GM23338 (cell line): ENCODE data around the gene CDYL. TPM values are rescaled to one million over a fixed set of nuclear protein-coding genes. Genes with fewer than 3 reads are reported as not detected.

ENCODE experiments used
- ATAC-seq: fragments of 200-7000 bp; cut with Tn5 transposase; 3 replicates; pipeline ENCODE4 v1.9.1; 2020
- DNase-seq: peaks from one replicate; pipeline ENCODE4 v3.0.0-alpha.2; 2015; ENCODE audit warnings: low spot score
- H2AFZ ChIP-seq: fragments of 200-600 bp; sonication (generic); 2 replicates; pipeline ENCODE4 v1.8.0; 2016; ENCODE audit warnings: antibody characterized with exemption, mild to moderate bottlenecking, moderate library complexity
- H3F3A ChIP-seq: fragments of 200-600 bp; sonication (generic); replicated peaks from 2 replicates; pipeline ENCODE4 v1.8.0; 2017; ENCODE audit warnings: antibody characterized with exemption, mixed run types, low read depth
- H3K27ac ChIP-seq: fragments of 200-600 bp; sonication (generic); 2 replicates; pipeline ENCODE4 v1.6.1; 2016; ENCODE audit warnings: low read depth
- H3K27me3 ChIP-seq: fragments of 200-600 bp; sonication (generic); 2 replicates; pipeline ENCODE4 v1.8.0; 2016; ENCODE audit warnings: mild to moderate bottlenecking, mixed run types, moderate library complexity; ENCODE audit not compliant: insufficient read depth
- H3K36me3 ChIP-seq: fragments of 200-600 bp; sonication (generic); 2 replicates; pipeline ENCODE4 v1.8.0; 2016; ENCODE audit warnings: mild to moderate bottlenecking; ENCODE audit not compliant: insufficient read depth
- H3K4me1 ChIP-seq: fragments of 200-600 bp; sonication (generic); 2 replicates; pipeline ENCODE4 v1.8.0; 2016; ENCODE audit warnings: mild to moderate bottlenecking, moderate library complexity; ENCODE audit not compliant: insufficient read depth
- H3K4me2 ChIP-seq: fragments of 200-600 bp; sonication (generic); 2 replicates; pipeline ENCODE4 v1.7.1; 2017; ENCODE audit warnings: mixed run types
- H3K4me3 ChIP-seq: fragments of 200-600 bp; sonication (generic); 2 replicates; pipeline ENCODE4 v1.6.1; 2016; ENCODE audit warnings: mixed run types
- H3K79me2 ChIP-seq: fragments of 200-600 bp; sonication (generic); replicated peaks from 2 replicates; pipeline ENCODE4 v1.8.0; 2017; ENCODE audit warnings: mild to moderate bottlenecking; ENCODE audit not compliant: insufficient read depth
- H3K9me2 ChIP-seq: fragments of 200-600 bp; sonication (generic); 2 replicates; pipeline ENCODE4 v1.8.0; 2017; ENCODE audit not compliant: insufficient read depth
- H4K20me1 ChIP-seq: fragments of 200-600 bp; sonication (generic); replicated peaks from 2 replicates; pipeline ENCODE4 v1.8.0; 2017; ENCODE audit warnings: mild to moderate bottlenecking; ENCODE audit not compliant: insufficient read depth
- H3K27ac Mint-ChIP-seq: 2 replicates; pipeline ENCODE4 v1.8.0; 2020; ENCODE audit warnings: inconsistent platforms, mild to moderate bottlenecking, moderate library complexity, mixed read lengths
- H3K27me3 Mint-ChIP-seq: 3 replicates; pipeline ENCODE4 v1.8.0; 2022; ENCODE audit warnings: low read depth, mild to moderate bottlenecking, moderate library complexity, mixed read lengths, inconsistent platforms; ENCODE audit not compliant: insufficient read depth, poor library complexity
- H3K36me3 Mint-ChIP-seq: 3 replicates; pipeline ENCODE4 v1.8.0; 2021; ENCODE audit warnings: low read depth, mild to moderate bottlenecking, inconsistent platforms, moderate library complexity, mixed read lengths
- H3K4me1 Mint-ChIP-seq: 3 replicates; pipeline ENCODE4 v1.8.0; 2020; ENCODE audit warnings: mild to moderate bottlenecking, inconsistent platforms, mixed read lengths
- H3K4me3 Mint-ChIP-seq: 3 replicates; pipeline ENCODE4 v1.8.0; 2021; ENCODE audit warnings: moderate library complexity, mild to moderate bottlenecking, inconsistent platforms, mixed read lengths
- H3K9me3 Mint-ChIP-seq: 3 replicates; pipeline ENCODE4 v1.8.0; 2020; ENCODE audit warnings: moderate library complexity, mild to moderate bottlenecking, inconsistent platforms, mixed read lengths
- CREB1 ChIP-seq: fragments of 250-450 bp; sonication (Bioruptor Pico); IDR thresholded peaks from 2 replicates; pipeline ENCODE4 v1.5.0; 2020; ENCODE audit warnings: low read depth, mild to moderate bottlenecking, moderate library complexity
- EZH2 ChIP-seq: fragments of 200-600 bp; sonication (generic); IDR thresholded peaks from one replicate; pipeline ENCODE4 v1.8.0; 2017; ENCODE audit warnings: antibody characterized with exemption, mild to moderate bottlenecking, low read depth; ENCODE audit not compliant: unreplicated experiment
- EZH2phosphoT487 ChIP-seq: fragments of 200-600 bp; sonication (generic); IDR thresholded peaks from one replicate; pipeline ENCODE4 v1.8.1; 2018; ENCODE audit warnings: antibody characterized with exemption; ENCODE audit not compliant: unreplicated experiment
- JUNB ChIP-seq: IDR thresholded peaks from one replicate; pipeline ENCODE4 v1.6.1; 2016; ENCODE audit warnings: antibody characterized with exemption; ENCODE audit not compliant: unreplicated experiment
- POLR2AphosphoS5 ChIP-seq: IDR thresholded peaks from 2 replicates; pipeline ENCODE4 v1.6.1; 2016; ENCODE audit warnings: antibody characterized with exemption, low read depth
- REST ChIP-seq: IDR thresholded peaks from one replicate; pipeline ENCODE4 v1.6.1; 2018; ENCODE audit warnings: antibody characterized with exemption; ENCODE audit not compliant: unreplicated experiment
- STAT1 ChIP-seq: IDR thresholded peaks from one replicate; pipeline ENCODE4 v1.6.1; 2016; ENCODE audit warnings: antibody characterized with exemption; ENCODE audit not compliant: unreplicated experiment
- polyA plus RNA-seq: library from polyadenylated mRNA; unstranded; fragments of >200 nt; fragmentation: Nextera tagmentation; extraction: Ambion mirVana; gene quantifications from 2 replicates; pipeline ENCODE4 v1.2.1, GENCODE V29; 2016
- total RNA-seq: library from RNA; depleted of rRNA; stranded (reverse); fragments of >200 nt; shearing (Covaris generic); gene quantifications from 2 replicates; pipeline ENCODE4 v1.2.3, GENCODE V29; 2014
- TF ChIP-seq, protein P1 (sequence below): fragments of 250-450 bp; sonication (Bioruptor Pico); IDR thresholded peaks from 2 replicates; pipeline ENCODE4 v1.5.0; 2020; ENCODE audit warnings: mild to moderate bottlenecking, moderate library complexity
- TF ChIP-seq, protein P2 (sequence below), 2 experiments: fragments of 200-600 bp in 1 of 2; sonication (generic) in 1 of 2; conservative IDR thresholded peaks; 2 replicates each; pipeline versions ENCODE4 v1.5.1 to v1.6.1; 2016 to 2017; ENCODE audit warnings: antibody characterized with exemption in 2 of 2, low read depth in 2 of 2, mild to moderate bottlenecking in 2 of 2, moderate library complexity in 1 of 2

Gene CDYL
- total and polyA plus RNA-seq, 2 experiments from 2014 or later: 67.2 to 128 TPM

- Mint-ChIP-seq H3K36me3 (peaks cover 28% of the 10 kb centered on the region), H3K9me3 (no peaks in the 10 kb centered on the region), H3K27me3 (peaks cover 4% of the 10 kb centered on the region), H3K4me1 (peaks cover 45% of the 10 kb centered on the region), H3K4me3 (no peak overlapping the region), H3K27ac (no peak overlapping the region)
- H2AFZ ChIP-seq: no peak overlapping the region
- peaks cover 47% of the 10 kb centered on the region for H3K79me2 ChIP-seq
- H3K4me2 ChIP-seq: no peak overlapping the region
- no peaks in the 10 kb centered on the region for H3K27me3 ChIP-seq
- no peak for DNase-seq
- no peaks in the 10 kb centered on the region; the same call in 1 of the 2 replicates for H3K36me3 ChIP-seq
- no peak overlapping the region for H3K4me3 ChIP-seq
- H3K27ac ChIP-seq: no peak overlapping the region
- H3K4me1 ChIP-seq: peaks cover 24% of the 10 kb centered on the region
- no peaks in the 10 kb centered on the region for H3K9me2 ChIP-seq
- H4K20me1 ChIP-seq: peaks cover 32% of the 10 kb centered on the region; the same call in 1 of the 2 replicates
- TF ChIP-seq EZH2phosphoT487: no peak
- TF ChIP-seq REST: no peak
- TF ChIP-seq STAT1: no peak
- TF ChIP-seq CREB1: no peak
- ATAC-seq: no peak
- no peaks in the 10 kb centered on the region for H3F3A ChIP-seq
Measured at GRCh38 chr6:4939241-4939640, 163.0 kb downstream of the CDYL start.

DNA sequence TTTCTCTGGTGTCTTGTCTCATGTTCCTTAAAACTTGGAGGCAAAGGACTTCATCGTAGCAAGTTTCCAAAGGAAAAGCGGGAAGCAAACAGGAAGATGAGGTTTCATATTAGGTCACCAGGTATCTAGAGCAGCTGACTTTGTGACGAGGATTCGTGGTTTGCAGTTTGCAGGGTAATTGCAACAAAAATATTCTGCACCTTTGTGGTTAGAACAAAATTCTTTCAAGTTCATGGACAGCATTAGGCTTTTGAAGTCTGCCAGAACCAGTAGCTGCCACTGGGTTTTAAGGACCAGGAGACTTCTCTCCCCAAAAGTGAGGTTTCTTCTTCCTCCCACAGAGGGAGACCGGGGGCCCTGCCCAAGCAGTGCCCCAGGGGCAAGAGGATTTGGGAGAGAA lies 164.2 kb downstream of the CDYL start:
- Mint-ChIP-seq H3K4me3 (no peak overlapping the region), H3K27me3 (peaks cover 12% of the 10 kb centered on the region), H3K4me1 (peaks cover 44% of the 10 kb centered on the region), H3K27ac (no peak overlapping the region), H3K9me3 (no peaks in the 10 kb centered on the region), H3K36me3 (peaks cover 40% of the 10 kb centered on the region)
- H3K79me2 ChIP-seq: peaks cover 35% of the 10 kb centered on the region
- H4K20me1 ChIP-seq: peaks cover 20% of the 10 kb centered on the region; the same call in 1 of the 2 replicates
- DNase-seq: no peak
- H3K9me2 ChIP-seq: no peaks in the 10 kb centered on the region
- no peak overlapping the region for H3K4me3 ChIP-seq
- no peaks in the 10 kb centered on the region for H3F3A ChIP-seq
- H3K4me1 ChIP-seq: peaks cover 24% of the 10 kb centered on the region
- H3K4me2 ChIP-seq: no peak overlapping the region
- no peaks in the 10 kb centered on the region for H3K27me3 ChIP-seq
- H3K36me3 ChIP-seq: peaks cover 5% of the 10 kb centered on the region; the same call in 1 of the 2 replicates
- H3K27ac ChIP-seq: no peak overlapping the region
- no peak for ATAC-seq
- no peak overlapping the region for H2AFZ ChIP-seq
- TF ChIP-seq, protein P1, sequence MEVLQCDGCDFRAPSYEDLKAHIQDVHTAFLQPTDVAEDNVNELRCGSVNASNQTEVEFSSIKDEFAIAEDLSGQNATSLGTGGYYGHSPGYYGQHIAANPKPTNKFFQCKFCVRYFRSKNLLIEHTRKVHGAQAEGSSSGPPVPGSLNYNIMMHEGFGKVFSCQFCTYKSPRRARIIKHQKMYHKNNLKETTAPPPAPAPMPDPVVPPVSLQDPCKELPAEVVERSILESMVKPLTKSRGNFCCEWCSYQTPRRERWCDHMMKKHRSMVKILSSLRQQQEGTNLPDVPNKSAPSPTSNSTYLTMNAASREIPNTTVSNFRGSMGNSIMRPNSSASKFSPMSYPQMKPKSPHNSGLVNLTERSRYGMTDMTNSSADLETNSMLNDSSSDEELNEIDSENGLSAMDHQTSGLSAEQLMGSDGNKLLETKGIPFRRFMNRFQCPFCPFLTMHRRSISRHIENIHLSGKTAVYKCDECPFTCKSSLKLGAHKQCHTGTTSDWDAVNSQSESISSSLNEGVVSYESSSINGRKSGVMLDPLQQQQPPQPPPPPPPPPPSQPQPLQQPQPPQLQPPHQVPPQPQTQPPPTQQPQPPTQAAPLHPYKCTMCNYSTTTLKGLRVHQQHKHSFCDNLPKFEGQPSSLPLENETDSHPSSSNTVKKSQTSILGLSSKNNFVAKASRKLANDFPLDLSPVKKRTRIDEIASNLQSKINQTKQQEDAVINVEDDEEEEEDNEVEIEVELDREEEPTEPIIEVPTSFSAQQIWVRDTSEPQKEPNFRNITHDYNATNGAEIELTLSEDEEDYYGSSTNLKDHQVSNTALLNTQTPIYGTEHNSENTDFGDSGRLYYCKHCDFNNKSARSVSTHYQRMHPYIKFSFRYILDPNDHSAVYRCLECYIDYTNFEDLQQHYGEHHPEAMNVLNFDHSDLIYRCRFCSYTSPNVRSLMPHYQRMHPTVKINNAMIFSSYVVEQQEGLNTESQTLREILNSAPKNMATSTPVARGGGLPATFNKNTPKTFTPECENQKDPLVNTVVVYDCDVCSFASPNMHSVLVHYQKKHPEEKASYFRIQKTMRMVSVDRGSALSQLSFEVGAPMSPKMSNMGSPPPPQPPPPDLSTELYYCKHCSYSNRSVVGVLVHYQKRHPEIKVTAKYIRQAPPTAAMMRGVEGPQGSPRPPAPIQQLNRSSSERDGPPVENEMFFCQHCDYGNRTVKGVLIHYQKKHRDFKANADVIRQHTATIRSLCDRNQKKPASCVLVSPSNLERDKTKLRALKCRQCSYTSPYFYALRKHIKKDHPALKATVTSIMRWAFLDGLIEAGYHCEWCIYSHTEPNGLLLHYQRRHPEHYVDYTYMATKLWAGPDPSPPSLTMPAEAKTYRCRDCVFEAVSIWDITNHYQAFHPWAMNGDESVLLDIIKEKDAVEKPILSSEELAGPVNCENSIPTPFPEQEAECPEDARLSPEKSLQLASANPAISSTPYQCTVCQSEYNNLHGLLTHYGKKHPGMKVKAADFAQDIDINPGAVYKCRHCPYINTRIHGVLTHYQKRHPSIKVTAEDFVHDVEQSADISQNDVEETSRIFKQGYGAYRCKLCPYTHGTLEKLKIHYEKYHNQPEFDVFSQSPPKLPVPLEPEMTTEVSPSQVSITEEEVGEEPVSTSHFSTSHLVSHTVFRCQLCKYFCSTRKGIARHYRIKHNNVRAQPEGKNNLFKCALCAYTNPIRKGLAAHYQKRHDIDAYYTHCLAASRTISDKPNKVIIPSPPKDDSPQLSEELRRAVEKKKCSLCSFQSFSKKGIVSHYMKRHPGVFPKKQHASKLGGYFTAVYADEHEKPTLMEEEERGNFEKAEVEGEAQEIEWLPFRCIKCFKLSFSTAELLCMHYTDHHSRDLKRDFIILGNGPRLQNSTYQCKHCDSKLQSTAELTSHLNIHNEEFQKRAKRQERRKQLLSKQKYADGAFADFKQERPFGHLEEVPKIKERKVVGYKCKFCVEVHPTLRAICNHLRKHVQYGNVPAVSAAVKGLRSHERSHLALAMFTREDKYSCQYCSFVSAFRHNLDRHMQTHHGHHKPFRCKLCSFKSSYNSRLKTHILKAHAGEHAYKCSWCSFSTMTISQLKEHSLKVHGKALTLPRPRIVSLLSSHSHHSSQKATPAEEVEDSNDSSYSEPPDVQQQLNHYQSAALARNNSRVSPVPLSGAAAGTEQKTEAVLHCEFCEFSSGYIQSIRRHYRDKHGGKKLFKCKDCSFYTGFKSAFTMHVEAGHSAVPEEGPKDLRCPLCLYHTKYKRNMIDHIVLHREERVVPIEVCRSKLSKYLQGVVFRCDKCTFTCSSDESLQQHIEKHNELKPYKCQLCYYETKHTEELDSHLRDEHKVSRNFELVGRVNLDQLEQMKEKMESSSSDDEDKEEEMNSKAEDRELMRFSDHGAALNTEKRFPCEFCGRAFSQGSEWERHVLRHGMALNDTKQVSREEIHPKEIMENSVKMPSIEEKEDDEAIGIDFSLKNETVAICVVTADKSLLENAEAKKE (CRISPR knock-in tag): no peak
- TF ChIP-seq EZH2phosphoT487: no peak
- no peak for TF ChIP-seq EZH2
- no peak for TF ChIP-seq POLR2AphosphoS5
- TF ChIP-seq STAT1: no peak
- TF ChIP-seq, protein P2, sequence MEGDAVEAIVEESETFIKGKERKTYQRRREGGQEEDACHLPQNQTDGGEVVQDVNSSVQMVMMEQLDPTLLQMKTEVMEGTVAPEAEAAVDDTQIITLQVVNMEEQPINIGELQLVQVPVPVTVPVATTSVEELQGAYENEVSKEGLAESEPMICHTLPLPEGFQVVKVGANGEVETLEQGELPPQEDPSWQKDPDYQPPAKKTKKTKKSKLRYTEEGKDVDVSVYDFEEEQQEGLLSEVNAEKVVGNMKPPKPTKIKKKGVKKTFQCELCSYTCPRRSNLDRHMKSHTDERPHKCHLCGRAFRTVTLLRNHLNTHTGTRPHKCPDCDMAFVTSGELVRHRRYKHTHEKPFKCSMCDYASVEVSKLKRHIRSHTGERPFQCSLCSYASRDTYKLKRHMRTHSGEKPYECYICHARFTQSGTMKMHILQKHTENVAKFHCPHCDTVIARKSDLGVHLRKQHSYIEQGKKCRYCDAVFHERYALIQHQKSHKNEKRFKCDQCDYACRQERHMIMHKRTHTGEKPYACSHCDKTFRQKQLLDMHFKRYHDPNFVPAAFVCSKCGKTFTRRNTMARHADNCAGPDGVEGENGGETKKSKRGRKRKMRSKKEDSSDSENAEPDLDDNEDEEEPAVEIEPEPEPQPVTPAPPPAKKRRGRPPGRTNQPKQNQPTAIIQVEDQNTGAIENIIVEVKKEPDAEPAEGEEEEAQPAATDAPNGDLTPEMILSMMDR (conservative IDR thresholded peaks at IDR 0.05; ENCODE audit: low read depth in 2 of 2): no peak
- TF ChIP-seq JUNB: no peak
